ENCODE data around the gene MAEA. TPM values are rescaled to one million over a fixed set of nuclear protein-coding genes. Genes with fewer than 3 reads are reported as not detected.

Gene MAEA
- total RNA-seq, 3 donors from 2014 or later: 49.9 to 76.7 (median 62.3) TPM

GRCh38 chr4:1381181-1381621, 91.5 kb downstream of the MAEA start:
- intact Hi-C loops (cut with DNase I; ENCODE audit: low total_unique reads): no loop called here
- Histone ChIP-seq H3K4me3 (no peak overlapping the region), H3K27ac (no peak overlapping the region), H3K4me1 (no peaks in the 10 kb centered on the region), H3K36me3 (no peaks in the 10 kb centered on the region), H3K9me3 (no peaks in the 10 kb centered on the region), H3K27me3 (no peaks in the 10 kb centered on the region)
- DNase-seq (ENCODE audit: low spot score in 2 of 2): no peak
- no peak for TF ChIP-seq POLR2AphosphoS5 (IDR thresholded peaks at IDR 0.05)
- no peak for TF ChIP-seq POLR2A (IDR thresholded peaks at IDR 0.05)
- TF ChIP-seq CTCF (IDR thresholded peaks at IDR 0.05): no peak

- Histone ChIP-seq H3K4me1 (no peaks in the 10 kb centered on the region), H3K36me3 (no peaks in the 10 kb centered on the region), H3K4me3 (no peak overlapping the region), H3K27me3 (no peaks in the 10 kb centered on the region), H3K9me3 (no peaks in the 10 kb centered on the region), H3K27ac (no peak overlapping the region)
- TF ChIP-seq CTCF (IDR thresholded peaks at IDR 0.05): no peak
- TF ChIP-seq POLR2A (IDR thresholded peaks at IDR 0.05): no peak
- no peak for TF ChIP-seq POLR2AphosphoS5 (IDR thresholded peaks at IDR 0.05)
- intact Hi-C loops (cut with DNase I; ENCODE audit: low total_unique reads): no loop called here
- peak in 1 of 2 donors; percentile 42 for DNase-seq (ENCODE audit: low spot score in 2 of 2)
These were observed 92.4 kb downstream of the MAEA start for GRCh38 chr4:1381944-1382541.

DNA sequence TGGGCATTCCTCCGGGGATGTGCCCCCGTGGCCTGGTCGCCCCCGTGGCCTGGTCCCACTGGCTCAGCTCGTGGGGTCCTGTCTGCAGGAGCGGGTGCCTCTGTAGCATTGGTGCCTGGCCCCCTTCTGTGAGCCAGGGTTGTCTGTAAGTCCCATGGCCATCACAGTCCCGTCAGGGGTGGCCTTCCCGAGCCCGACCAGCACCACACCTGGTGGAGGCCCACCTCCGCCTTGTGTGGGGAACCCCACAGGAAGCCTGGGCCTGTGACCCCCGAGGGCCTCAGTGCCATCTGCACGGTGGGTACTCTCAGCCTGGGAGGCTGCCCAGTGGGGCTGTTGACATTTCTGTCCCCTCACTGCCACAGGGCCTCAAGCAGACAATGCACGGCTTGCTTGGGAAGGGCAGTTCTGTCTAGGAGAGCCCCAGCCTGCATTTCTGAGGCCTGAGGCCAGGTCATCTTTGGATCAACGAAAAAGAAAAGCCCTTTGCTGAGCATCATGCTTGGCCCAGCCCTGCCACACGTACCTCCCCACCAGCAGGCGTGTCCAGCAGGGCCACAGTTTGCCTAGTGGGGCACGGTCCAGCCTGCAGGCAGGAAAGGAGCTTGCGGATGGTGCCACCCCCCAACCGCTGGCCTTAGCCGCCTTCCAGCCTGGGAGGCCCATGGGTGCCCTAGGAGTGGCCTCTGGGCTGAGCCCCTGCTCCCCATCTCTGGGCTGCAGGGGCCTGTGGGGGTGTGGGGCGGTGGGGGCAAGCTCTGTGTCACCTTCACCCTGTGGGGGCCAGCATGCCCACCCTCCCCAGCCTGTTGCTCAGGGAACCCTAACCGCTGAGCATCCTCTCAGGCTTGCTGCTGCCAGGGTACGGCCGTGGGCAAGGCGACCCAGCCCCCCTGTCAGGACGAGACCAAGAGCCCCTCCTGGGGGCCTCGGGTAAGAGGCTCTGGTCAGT, 93.4 kb downstream of the MAEA start:
- Histone ChIP-seq H3K9me3 (no peaks in the 10 kb centered on the region), H3K27ac (no peak overlapping the region), H3K4me1 (no peaks in the 10 kb centered on the region), H3K27me3 (no peaks in the 10 kb centered on the region), H3K36me3 (no peaks in the 10 kb centered on the region), H3K4me3 (no peak overlapping the region)
- DNase-seq (ENCODE audit: low spot score in 2 of 2): peak in 1 of 2 donors; percentile 45
- intact Hi-C loops (cut with DNase I; ENCODE audit: low total_unique reads): no loop called here
- TF ChIP-seq POLR2A (IDR thresholded peaks at IDR 0.05) (no peak), CTCF (IDR thresholded peaks at IDR 0.05) (no peak), POLR2AphosphoS5 (IDR thresholded peaks at IDR 0.05) (no peak)

DNA sequence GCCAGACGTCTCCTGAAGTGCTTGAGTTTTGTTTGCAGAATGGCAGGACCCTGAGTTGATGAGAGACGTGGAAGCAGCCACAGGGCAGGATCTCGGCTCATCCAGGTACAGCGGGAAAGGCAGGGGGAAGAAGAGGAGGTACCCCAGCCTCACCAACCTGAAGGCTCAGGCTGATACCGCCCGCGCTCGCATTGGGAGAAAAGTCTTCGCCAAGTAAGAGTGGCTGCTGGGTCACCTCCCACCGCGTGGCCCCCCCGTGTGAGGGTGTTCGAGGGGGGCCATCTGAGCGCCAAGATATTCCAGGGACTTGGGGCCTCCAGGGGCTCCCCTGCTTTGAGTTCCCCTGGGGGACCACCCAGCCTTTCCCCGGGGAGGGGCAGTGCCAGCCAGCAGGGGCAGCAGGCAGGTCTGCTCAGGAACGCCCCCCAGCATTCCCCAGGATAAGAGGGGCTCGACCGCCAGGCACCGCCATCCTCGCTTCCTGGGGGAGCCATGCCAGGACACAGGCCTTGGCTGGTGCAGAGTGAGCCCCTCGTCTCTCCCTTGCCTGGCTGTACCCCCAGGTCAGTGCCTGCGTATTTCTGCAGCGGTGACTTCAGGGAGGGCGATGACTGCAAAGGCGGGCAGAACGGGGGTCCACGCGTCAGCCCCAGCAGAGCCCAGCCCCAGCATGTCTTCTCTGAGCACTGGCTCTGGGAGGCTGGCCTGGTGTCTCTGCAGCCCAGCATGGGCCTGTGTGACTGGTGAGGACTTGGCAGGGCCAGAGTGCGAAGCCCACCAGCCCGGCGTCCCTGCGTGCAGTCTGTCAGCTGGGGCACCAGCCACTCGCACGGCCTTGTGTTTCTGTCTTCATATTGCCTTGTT, 94.3 kb downstream of the MAEA start:
- H3K4me1 ChIP-seq: no peaks in the 10 kb centered on the region
- H3K36me3 ChIP-seq: no peaks in the 10 kb centered on the region
- H3K4me3 ChIP-seq: no peak overlapping the region
- peak in 1 of 2 donors; percentile 46 for DNase-seq (ENCODE audit: low spot score in 2 of 2)
- intact Hi-C loops (cut with DNase I; ENCODE audit: low total_unique reads): no loop called here
- H3K27ac ChIP-seq: no peak overlapping the region
- H3K9me3 ChIP-seq: no peaks in the 10 kb centered on the region
- TF ChIP-seq POLR2AphosphoS5 (IDR thresholded peaks at IDR 0.05) (no peak), CTCF (IDR thresholded peaks at IDR 0.05) (no peak), POLR2A (IDR thresholded peaks at IDR 0.05) (no peak)
- no peaks in the 10 kb centered on the region for H3K27me3 ChIP-seq
